Glutamatergic neuron (in vitro differentiated cells): Measurements from ENCODE around the gene CXCL3. TPM values are rescaled to one million over a fixed set of nuclear protein-coding genes. Genes with fewer than 3 reads are reported as not detected.

Experiments used
- DNase-seq: peaks from one replicate; pipeline ENCODE4 v3.0.0; 2022
- H3K27ac Mint-ChIP-seq: one replicate; pipeline ENCODE4 v1.8.0; 2020; ENCODE audit warnings: mild to moderate bottlenecking, mixed read lengths, inconsistent platforms; ENCODE audit not compliant: unreplicated experiment
- H3K27me3 Mint-ChIP-seq: one replicate; pipeline ENCODE4 v1.8.0; 2020; ENCODE audit warnings: mild to moderate bottlenecking, moderate library complexity, mixed read lengths, inconsistent platforms; ENCODE audit not compliant: unreplicated experiment
- H3K36me3 Mint-ChIP-seq: one replicate; pipeline ENCODE4 v1.8.0; 2020; ENCODE audit warnings: mild to moderate bottlenecking, mixed read lengths, inconsistent platforms; ENCODE audit not compliant: unreplicated experiment
- H3K4me1 Mint-ChIP-seq: one replicate; pipeline ENCODE4 v1.8.0; 2020; ENCODE audit warnings: mild to moderate bottlenecking, low read depth, mixed read lengths, inconsistent platforms; ENCODE audit not compliant: unreplicated experiment
- H3K4me3 Mint-ChIP-seq: one replicate; pipeline ENCODE4 v1.8.0; 2020; ENCODE audit warnings: mild to moderate bottlenecking, mixed read lengths, inconsistent platforms; ENCODE audit not compliant: unreplicated experiment
- H3K9me3 Mint-ChIP-seq: one replicate; pipeline ENCODE4 v1.8.0; 2020; ENCODE audit warnings: mild to moderate bottlenecking, moderate library complexity, mixed read lengths, inconsistent platforms; ENCODE audit not compliant: unreplicated experiment
- total RNA-seq: library from RNA; stranded (reverse); fragmentation: NEBNext Ultra II Directional; extraction: Animal tissue kit (Norgen Biotek cat#: 25700); gene quantifications from one replicate; pipeline ENCODE4 v1.2.1, GENCODE V29; 2021; ENCODE audit not compliant: unreplicated experiment
- TF ChIP-seq, protein P1 (sequence below): fragments of 200-600 bp; sonication (generic); IDR thresholded peaks from one replicate; pipeline ENCODE4 v1.5.0; 2021; ENCODE audit not compliant: partially characterized antibody, unreplicated experiment

Gene CXCL3
- total RNA-seq, 1 donor from 2014 or later = 0.74 TPM

DNA sequence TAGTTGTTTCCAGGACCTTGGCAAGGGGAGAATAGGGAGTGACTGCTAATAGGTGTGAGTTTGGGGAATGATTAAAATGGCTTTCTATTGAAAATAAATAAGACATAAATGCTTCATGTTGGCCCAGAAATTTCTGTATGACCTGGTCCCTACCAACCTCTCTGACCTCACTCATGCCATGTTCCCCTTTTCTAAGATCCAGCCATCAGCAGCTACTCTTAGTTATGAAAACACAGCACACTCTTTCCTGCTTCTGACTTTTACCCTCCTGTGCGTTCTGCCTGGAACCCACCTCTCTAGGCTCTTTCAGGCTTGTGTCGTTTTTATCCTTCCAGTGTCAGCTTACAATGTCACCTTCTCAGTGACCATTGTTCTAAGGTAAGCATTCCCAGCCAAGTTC, 25.2 kb downstream of the CXCL3 start:
- Mint-ChIP-seq H3K27ac (no peak overlapping the region), H3K9me3 (no peaks in the 10 kb centered on the region), H3K27me3 (peaks cover 1% of the 10 kb centered on the region), H3K36me3 (no peaks in the 10 kb centered on the region), H3K4me1 (no peaks in the 10 kb centered on the region), H3K4me3 (no peak overlapping the region)
- no peak for DNase-seq
- TF ChIP-seq, protein P1, sequence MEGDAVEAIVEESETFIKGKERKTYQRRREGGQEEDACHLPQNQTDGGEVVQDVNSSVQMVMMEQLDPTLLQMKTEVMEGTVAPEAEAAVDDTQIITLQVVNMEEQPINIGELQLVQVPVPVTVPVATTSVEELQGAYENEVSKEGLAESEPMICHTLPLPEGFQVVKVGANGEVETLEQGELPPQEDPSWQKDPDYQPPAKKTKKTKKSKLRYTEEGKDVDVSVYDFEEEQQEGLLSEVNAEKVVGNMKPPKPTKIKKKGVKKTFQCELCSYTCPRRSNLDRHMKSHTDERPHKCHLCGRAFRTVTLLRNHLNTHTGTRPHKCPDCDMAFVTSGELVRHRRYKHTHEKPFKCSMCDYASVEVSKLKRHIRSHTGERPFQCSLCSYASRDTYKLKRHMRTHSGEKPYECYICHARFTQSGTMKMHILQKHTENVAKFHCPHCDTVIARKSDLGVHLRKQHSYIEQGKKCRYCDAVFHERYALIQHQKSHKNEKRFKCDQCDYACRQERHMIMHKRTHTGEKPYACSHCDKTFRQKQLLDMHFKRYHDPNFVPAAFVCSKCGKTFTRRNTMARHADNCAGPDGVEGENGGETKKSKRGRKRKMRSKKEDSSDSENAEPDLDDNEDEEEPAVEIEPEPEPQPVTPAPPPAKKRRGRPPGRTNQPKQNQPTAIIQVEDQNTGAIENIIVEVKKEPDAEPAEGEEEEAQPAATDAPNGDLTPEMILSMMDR = no peak

DNA sequence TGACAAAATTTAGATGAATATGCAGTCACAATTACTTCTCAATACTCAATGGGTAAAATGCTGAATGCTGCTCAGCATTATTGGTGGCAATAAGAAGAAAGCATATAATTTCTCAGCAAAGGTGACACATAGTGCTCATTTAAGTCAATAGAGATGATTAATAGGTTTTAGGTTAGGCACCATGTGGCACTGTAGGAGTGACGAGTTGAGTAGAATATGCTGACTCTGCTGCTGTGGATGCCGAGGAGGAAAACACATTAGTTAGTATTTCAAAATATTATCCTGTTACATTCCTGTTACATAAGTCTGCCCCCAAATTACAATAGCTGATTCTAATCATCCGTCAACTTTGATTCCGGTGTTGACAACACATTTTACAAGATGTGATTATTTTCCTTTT, 26.4 kb downstream of the CXCL3 start:
- Mint-ChIP-seq H3K36me3 (no peaks in the 10 kb centered on the region), H3K4me3 (no peak overlapping the region), H3K4me1 (no peaks in the 10 kb centered on the region), H3K9me3 (no peaks in the 10 kb centered on the region), H3K27ac (no peak overlapping the region), H3K27me3 (peaks cover 1% of the 10 kb centered on the region)
- DNase-seq = no peak
- TF ChIP-seq, protein P1 = no peak

DNA sequence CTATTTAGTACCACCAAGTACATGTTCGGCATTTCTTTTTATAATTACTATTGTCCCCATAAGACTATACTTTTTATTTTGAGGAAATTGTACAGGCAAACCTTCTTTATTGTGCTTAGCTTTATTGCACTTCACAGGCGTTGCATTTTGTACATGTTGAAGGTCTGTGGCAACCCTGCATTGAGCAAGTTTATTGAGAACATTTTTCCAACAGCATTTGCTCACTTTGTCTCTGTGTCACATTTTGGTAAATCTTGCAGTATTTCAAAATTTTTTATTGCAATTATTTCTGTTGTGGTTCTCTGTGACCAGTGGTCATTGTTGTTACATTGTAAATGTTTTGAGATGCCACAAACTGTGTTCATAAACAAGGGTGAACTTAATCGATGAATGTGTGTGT, 29.2 kb downstream of the CXCL3 start:
- Mint-ChIP-seq H3K27me3 (peaks cover 1% of the 10 kb centered on the region), H3K4me1 (no peaks in the 10 kb centered on the region), H3K4me3 (no peak overlapping the region), H3K9me3 (no peaks in the 10 kb centered on the region), H3K36me3 (no peaks in the 10 kb centered on the region), H3K27ac (no peak overlapping the region)
- TF ChIP-seq, protein P1 = no peak
- no peak for DNase-seq

DNA sequence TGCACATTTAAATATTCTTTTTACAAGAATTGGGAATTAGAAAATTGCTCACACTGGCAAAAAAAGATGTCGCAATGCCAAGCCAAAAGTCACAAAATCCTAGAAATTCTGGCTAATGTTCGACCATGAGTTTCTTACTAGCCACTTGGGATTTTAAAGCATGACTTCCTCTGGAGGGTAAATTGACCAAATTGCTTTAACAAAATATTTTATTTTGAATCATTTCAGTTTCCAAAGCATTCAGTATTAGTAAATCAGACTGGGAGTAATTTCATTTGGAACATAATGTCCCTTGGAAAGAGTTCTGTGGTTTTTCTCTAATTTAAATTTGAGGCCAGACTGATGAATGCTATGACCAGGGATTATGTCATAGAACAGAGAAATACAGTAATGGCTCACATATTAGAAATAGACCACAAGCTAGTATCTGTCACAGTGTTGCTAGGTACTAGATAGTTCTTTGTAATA, 32.4 kb downstream of the CXCL3 start:
- H3K4me1 Mint-ChIP-seq = no peaks in the 10 kb centered on the region

DNA sequence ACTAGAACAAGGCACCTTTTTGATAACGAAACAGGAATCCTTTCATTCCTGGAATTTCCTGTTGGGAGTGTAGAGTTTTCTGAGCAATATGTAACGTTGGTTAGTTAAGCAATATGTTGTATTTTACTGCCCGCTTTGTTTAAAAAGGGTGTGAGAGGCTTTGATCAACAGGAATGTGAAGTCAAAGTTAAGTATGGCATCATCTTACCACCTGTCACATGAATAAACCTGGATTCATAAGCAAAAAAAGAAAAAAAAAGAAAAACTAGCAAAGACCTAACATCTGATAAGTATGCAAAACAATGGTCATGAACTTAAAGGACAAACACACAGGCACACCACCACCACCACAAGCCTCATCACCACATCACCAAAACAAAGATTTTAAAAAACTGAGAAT, 33.0 kb downstream of the CXCL3 start:
- Mint-ChIP-seq H3K27ac (no peak overlapping the region), H3K27me3 (no peaks in the 10 kb centered on the region), H3K36me3 (no peaks in the 10 kb centered on the region), H3K4me1 (no peaks in the 10 kb centered on the region), H3K4me3 (no peak overlapping the region), H3K9me3 (no peaks in the 10 kb centered on the region)
- DNase-seq = no peak
- TF ChIP-seq, protein P1 = no peak

More for the DNA sequence above, 32.4 kb downstream of the CXCL3 start:
- TF ChIP-seq, protein P1 = no peak
- Mint-ChIP-seq H3K36me3 (no peaks in the 10 kb centered on the region), H3K9me3 (no peaks in the 10 kb centered on the region), H3K27me3 (no peaks in the 10 kb centered on the region), H3K27ac (no peak overlapping the region), H3K4me3 (no peak overlapping the region)
- DNase-seq = no peak
